Measurements from ENCODE around the gene CST9. TPM values are rescaled to one million over a fixed set of nuclear protein-coding genes. Genes with fewer than 3 reads are reported as not detected.
"Not testable (repeated sequence)": the region's sequence is repeated elsewhere in the genome, so short reads cannot be mapped to it uniquely, and the experiment has no call there.

Gene CST9
- total RNA-seq, 2 donors from 2014 or later = not detected

- no peak for DNase-seq (ENCODE audit: low spot score)
- no peaks in the 10 kb centered on the region for H3K27me3 ChIP-seq (replicated peaks; ENCODE audit: insufficient read depth)
- peaks cover 9% of the 10 kb centered on the region for H3K4me1 ChIP-seq (replicated peaks)
- no peaks in the 10 kb centered on the region for H3K36me3 ChIP-seq
- 53% methylated on average over 9 of the region's 9 CpGs for WGBS
- H3K9me3 ChIP-seq = no peaks in the 10 kb centered on the region
- no peak overlapping the region for H3K4me3 ChIP-seq
- H3K27ac ChIP-seq = no peak overlapping the region
- intact Hi-C loops (cut with DNase I) = loop anchor here (10.0 kb wide), 2 partner anchors 214 to 1416 kb away; partner anchors contain the start of genes ACSS1 and NAPB
- TF ChIP-seq POLR2AphosphoS5 (IDR thresholded peaks at IDR 0.05) (no peak), POLR2A (IDR thresholded peaks at IDR 0.05) (no peak)
- TF ChIP-seq, protein P1, sequence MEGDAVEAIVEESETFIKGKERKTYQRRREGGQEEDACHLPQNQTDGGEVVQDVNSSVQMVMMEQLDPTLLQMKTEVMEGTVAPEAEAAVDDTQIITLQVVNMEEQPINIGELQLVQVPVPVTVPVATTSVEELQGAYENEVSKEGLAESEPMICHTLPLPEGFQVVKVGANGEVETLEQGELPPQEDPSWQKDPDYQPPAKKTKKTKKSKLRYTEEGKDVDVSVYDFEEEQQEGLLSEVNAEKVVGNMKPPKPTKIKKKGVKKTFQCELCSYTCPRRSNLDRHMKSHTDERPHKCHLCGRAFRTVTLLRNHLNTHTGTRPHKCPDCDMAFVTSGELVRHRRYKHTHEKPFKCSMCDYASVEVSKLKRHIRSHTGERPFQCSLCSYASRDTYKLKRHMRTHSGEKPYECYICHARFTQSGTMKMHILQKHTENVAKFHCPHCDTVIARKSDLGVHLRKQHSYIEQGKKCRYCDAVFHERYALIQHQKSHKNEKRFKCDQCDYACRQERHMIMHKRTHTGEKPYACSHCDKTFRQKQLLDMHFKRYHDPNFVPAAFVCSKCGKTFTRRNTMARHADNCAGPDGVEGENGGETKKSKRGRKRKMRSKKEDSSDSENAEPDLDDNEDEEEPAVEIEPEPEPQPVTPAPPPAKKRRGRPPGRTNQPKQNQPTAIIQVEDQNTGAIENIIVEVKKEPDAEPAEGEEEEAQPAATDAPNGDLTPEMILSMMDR (IDR thresholded peaks at IDR 0.05) = no peak
Observed at GRCh38 chr20:23638309-23638708, 32.6 kb upstream of the CST9 start.

- H3K36me3 ChIP-seq = no peaks in the 10 kb centered on the region
- H3K27ac ChIP-seq = peak within 1 kb of the TSS; percentile 80 to 89
- H3K9me3 ChIP-seq = no peaks in the 10 kb centered on the region
- under 1% methylated on average over 92 of the region's 92 CpGs for WGBS
- peak; percentile 83 for DNase-seq (ENCODE audit: low spot score)
- H3K4me1 ChIP-seq (replicated peaks) = peaks cover 9% of the 10 kb centered on the region
- no peaks in the 10 kb centered on the region for H3K27me3 ChIP-seq (replicated peaks; ENCODE audit: insufficient read depth)
- TF ChIP-seq POLR2AphosphoS5 (IDR thresholded peaks at IDR 0.05) = peak; percentile 65
- TF ChIP-seq POLR2A (IDR thresholded peaks at IDR 0.05) = peak; percentile 75
- TF ChIP-seq, protein P1 (IDR thresholded peaks at IDR 0.05) = no peak
- intact Hi-C loops (cut with DNase I) = loop anchor here (10.0 kb wide), 2 partner anchors 213 to 1417 kb away; partner anchors contain the start of genes ACSS1 and NAPB
- H3K4me3 ChIP-seq = peak within 1 kb of the TSS; percentile 74 to 96
Observed at GRCh38 chr20:23637282-23638221, 31.8 kb upstream of the CST9 start, which contains the start of gene CST3. Gene CST3 (minus strand): TSS chr20:23637955. CDS start chr20:23637862, 93 bp downstream.

DNA sequence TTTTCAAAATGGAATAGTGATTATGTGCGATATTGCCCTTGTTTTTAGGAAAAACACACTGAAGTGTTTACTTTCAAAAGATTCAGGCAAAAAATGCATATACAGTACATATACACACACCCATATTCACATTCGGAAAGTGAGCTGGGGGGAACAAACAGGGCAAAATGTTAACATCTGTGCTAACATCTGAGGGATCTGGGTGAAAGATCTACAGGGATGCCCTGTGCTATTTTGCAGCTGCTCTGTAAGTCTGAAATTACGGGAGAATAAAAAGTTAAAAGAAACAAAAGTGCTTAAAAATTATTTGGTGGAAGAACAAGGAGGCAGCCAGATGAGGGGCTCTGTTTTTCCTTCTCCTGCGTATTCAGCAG lies 31.2 kb upstream of the CST9 start:
- TF ChIP-seq POLR2A (IDR thresholded peaks at IDR 0.05) (no peak), POLR2AphosphoS5 (IDR thresholded peaks at IDR 0.05) (no peak)
- H3K36me3 ChIP-seq = no peaks in the 10 kb centered on the region
- H3K4me1 ChIP-seq (replicated peaks) = peaks cover 9% of the 10 kb centered on the region
- H3K27ac ChIP-seq = peak overlapping the region; percentile 80 to 89
- H3K9me3 ChIP-seq = no peaks in the 10 kb centered on the region
- 22% methylated on average over 4 of the region's 4 CpGs for WGBS
- H3K27me3 ChIP-seq (replicated peaks; ENCODE audit: insufficient read depth) = no peaks in the 10 kb centered on the region
- no peak for DNase-seq (ENCODE audit: low spot score)
- intact Hi-C loops (cut with DNase I) = loop anchor here (10.0 kb wide), 2 partner anchors 212 to 1418 kb away; partner anchors contain the start of genes ACSS1 and NAPB
- peak overlapping the region; percentile 74 to 96 for H3K4me3 ChIP-seq

- peaks cover 9% of the 10 kb centered on the region for H3K4me1 ChIP-seq (replicated peaks)
- WGBS = 78% methylated on average over 19 of the region's 19 CpGs
- DNase-seq (ENCODE audit: low spot score) = no peak
- H3K4me3 ChIP-seq = peak overlapping the region; percentile 74 to 96
- no peaks in the 10 kb centered on the region for H3K36me3 ChIP-seq
- no peaks in the 10 kb centered on the region for H3K9me3 ChIP-seq
- peak overlapping the region; percentile 80 to 89 for H3K27ac ChIP-seq
- intact Hi-C loops (cut with DNase I) = loop anchor here (10.0 kb wide), 2 partner anchors 212 to 1418 kb away; partner anchors contain the start of genes ACSS1 and NAPB
- no peaks in the 10 kb centered on the region for H3K27me3 ChIP-seq (replicated peaks; ENCODE audit: insufficient read depth)
- TF ChIP-seq, protein P1 (IDR thresholded peaks at IDR 0.05) = no peak
- TF ChIP-seq POLR2A (IDR thresholded peaks at IDR 0.05) = no peak
- TF ChIP-seq POLR2AphosphoS5 (IDR thresholded peaks at IDR 0.05) = no peak
Observed at GRCh38 chr20:23636182-23636907, 30.6 kb upstream of the CST9 start.

- not testable (repeated sequence) for H3K9me3 ChIP-seq; H3K36me3 ChIP-seq; H3K4me1 ChIP-seq (replicated peaks); DNase-seq (ENCODE audit: low spot score); H3K27me3 ChIP-seq (replicated peaks; ENCODE audit: insufficient read depth)
- intact Hi-C loops (cut with DNase I) = loop anchor here (10.0 kb wide), 2 partner anchors 211 to 1419 kb away; partner anchors contain the start of genes ACSS1 and NAPB
- Histone ChIP-seq H3K4me3 (peak overlapping the region in 1 of 2 donors; percentile 74), H3K27ac (peak overlapping the region in 1 of 2 donors; percentile 3)
- whole genome bisulfite sequencing = 49% methylated on average over 2 of the region's 2 CpGs
Observed at GRCh38 chr20:23635768-23636090, 30.0 kb upstream of the CST9 start.
